OCI-LY3 (cell line): Measurements from ENCODE around the gene GRID2.

Experiments used
- CTCF ChIP-seq: fragments of 200-600, 300-600 bp; sonication (generic); IDR thresholded peaks from 2 replicates; pipeline ENCODE4 v1.5.1; 2014; ENCODE audit warnings: antibody characterized with exemption, low read length, low read depth
- EZH2phosphoT487 ChIP-seq: fragments of 200-600 bp; shearing (Covaris generic); IDR thresholded peaks from 2 replicates; pipeline ENCODE4 v1.6.1; 2018; ENCODE audit warnings: antibody characterized with exemption, mixed run types, low read depth

GRCh38 chr4:92514627-92515026 lies 210.9 kb downstream of the GRID2 start:
- no peak for TF ChIP-seq CTCF
- TF ChIP-seq EZH2phosphoT487 = no peak
